Panc1 (cell line): ENCODE data around the gene KCNT1.

ENCODE experiments used
- POLR2AphosphoS5 ChIP-seq: IDR thresholded peaks from 2 replicates; pipeline ENCODE4 v1.6.1; 2012; ENCODE audit warnings: mild to moderate bottlenecking, low read depth, low read length, moderate library complexity
- SIN3A ChIP-seq: IDR thresholded peaks from 2 replicates; pipeline ENCODE4 v1.6.1; 2012; ENCODE audit warnings: low read depth, mild to moderate bottlenecking, low read length, moderate library complexity, borderline replicate concordance; ENCODE audit not compliant: insufficient read depth
- TF ChIP-seq, protein P1 (sequence below): fragments of 450-650 bp; IDR thresholded peaks from 2 replicates; pipeline ENCODE4 v1.5.1; 2017; ENCODE audit warnings: mild to moderate bottlenecking
- TF ChIP-seq, protein P2 (sequence below), 2 experiments: IDR thresholded peaks; 2 replicates each; pipeline ENCODE4 v1.6.1; 2011 to 2012; ENCODE audit warnings: low read depth in 2 of 2, control low read depth in 1 of 2, low read length in 1 of 2, mild to moderate bottlenecking in 1 of 2, moderate library complexity in 1 of 2; ENCODE audit not compliant: insufficient read depth in 1 of 2

DNA sequence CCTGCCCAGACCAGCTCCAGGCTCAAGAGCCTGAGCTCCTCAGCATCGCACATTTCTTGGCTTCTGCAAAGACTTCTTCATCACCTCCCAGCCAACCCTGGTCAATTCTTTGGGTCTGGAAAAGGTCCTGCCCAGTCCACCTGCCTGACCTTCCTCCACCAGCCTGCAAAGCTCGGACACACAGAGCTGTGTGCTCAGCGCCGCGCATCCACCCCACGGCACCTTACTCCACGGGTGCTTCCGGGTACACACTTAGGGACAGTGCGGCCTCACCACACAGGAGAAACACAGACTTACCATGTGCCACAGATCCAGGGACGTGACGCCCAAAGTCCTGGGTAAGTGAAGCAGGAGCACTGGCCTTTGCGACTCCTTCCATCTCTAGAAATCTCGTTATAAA, 97.3 kb downstream of the KCNT1 start:
- TF ChIP-seq, protein P1, sequence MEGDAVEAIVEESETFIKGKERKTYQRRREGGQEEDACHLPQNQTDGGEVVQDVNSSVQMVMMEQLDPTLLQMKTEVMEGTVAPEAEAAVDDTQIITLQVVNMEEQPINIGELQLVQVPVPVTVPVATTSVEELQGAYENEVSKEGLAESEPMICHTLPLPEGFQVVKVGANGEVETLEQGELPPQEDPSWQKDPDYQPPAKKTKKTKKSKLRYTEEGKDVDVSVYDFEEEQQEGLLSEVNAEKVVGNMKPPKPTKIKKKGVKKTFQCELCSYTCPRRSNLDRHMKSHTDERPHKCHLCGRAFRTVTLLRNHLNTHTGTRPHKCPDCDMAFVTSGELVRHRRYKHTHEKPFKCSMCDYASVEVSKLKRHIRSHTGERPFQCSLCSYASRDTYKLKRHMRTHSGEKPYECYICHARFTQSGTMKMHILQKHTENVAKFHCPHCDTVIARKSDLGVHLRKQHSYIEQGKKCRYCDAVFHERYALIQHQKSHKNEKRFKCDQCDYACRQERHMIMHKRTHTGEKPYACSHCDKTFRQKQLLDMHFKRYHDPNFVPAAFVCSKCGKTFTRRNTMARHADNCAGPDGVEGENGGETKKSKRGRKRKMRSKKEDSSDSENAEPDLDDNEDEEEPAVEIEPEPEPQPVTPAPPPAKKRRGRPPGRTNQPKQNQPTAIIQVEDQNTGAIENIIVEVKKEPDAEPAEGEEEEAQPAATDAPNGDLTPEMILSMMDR, result no peak
- TF ChIP-seq, protein P2, sequence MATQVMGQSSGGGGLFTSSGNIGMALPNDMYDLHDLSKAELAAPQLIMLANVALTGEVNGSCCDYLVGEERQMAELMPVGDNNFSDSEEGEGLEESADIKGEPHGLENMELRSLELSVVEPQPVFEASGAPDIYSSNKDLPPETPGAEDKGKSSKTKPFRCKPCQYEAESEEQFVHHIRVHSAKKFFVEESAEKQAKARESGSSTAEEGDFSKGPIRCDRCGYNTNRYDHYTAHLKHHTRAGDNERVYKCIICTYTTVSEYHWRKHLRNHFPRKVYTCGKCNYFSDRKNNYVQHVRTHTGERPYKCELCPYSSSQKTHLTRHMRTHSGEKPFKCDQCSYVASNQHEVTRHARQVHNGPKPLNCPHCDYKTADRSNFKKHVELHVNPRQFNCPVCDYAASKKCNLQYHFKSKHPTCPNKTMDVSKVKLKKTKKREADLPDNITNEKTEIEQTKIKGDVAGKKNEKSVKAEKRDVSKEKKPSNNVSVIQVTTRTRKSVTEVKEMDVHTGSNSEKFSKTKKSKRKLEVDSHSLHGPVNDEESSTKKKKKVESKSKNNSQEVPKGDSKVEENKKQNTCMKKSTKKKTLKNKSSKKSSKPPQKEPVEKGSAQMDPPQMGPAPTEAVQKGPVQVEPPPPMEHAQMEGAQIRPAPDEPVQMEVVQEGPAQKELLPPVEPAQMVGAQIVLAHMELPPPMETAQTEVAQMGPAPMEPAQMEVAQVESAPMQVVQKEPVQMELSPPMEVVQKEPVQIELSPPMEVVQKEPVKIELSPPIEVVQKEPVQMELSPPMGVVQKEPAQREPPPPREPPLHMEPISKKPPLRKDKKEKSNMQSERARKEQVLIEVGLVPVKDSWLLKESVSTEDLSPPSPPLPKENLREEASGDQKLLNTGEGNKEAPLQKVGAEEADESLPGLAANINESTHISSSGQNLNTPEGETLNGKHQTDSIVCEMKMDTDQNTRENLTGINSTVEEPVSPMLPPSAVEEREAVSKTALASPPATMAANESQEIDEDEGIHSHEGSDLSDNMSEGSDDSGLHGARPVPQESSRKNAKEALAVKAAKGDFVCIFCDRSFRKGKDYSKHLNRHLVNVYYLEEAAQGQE (IDR thresholded peaks at IDR 0.05; ENCODE audit: insufficient read depth in 1 of 2, low read depth in 2 of 2, low read length in 1 of 2), result no peak
- TF ChIP-seq POLR2AphosphoS5, result no peak
- TF ChIP-seq SIN3A, result no peak
